HG03469 (cell line): ENCODE data around the gene BMP10.

ENCODE experiments used
- ATAC-seq: cut with Tn5 transposase; IDR thresholded peaks from one replicate; pipeline ENCODE4 v1.9.1; 2021; ENCODE audit warnings: mild to moderate bottlenecking, moderate library complexity, moderate number of reproducible peaks; ENCODE audit not compliant: unreplicated experiment

Gene BMP10

GRCh38 chr2:68871159-68871764 lies at the start of gene BMP10:
BMP10 (minus strand) TSS chr2:68871397; CDS start chr2:68871358, 39 bp downstream.
- ATAC-seq = no peak

GRCh38 chr2:68920481-68921170 lies 49.4 kb upstream of the BMP10 start:
- ATAC-seq = no peak

GRCh38 chr2:68918497-68918896 lies 47.3 kb upstream of the BMP10 start:
- ATAC-seq = no peak

- no peak for ATAC-seq
Observed at GRCh38 chr2:68917034-68917718, 46.0 kb upstream of the BMP10 start.

- no peak for ATAC-seq
Observed at GRCh38 chr2:68916226-68916625, 45.0 kb upstream of the BMP10 start.

GRCh38 chr2:68915393-68915792 lies 44.2 kb upstream of the BMP10 start:
- ATAC-seq = no peak

- ATAC-seq = no peak
Observed at GRCh38 chr2:68913359-68913758, 42.2 kb upstream of the BMP10 start.

GRCh38 chr2:68912732-68913131 lies 41.5 kb upstream of the BMP10 start:
- no peak for ATAC-seq

- ATAC-seq = no peak
Observed at GRCh38 chr2:68912111-68912510, 40.9 kb upstream of the BMP10 start.

GRCh38 chr2:68911709-68912108 lies 40.5 kb upstream of the BMP10 start:
- ATAC-seq = no peak

- no peak for ATAC-seq
Observed at GRCh38 chr2:68911246-68911645, 40.0 kb upstream of the BMP10 start.

- no peak for ATAC-seq
Observed at GRCh38 chr2:68909793-68910674, 38.8 kb upstream of the BMP10 start.

- ATAC-seq = peak; percentile 93
Observed at GRCh38 chr2:68908392-68908970, 37.3 kb upstream of the BMP10 start.

- peak; percentile 3 for ATAC-seq
Observed at GRCh38 chr2:68907920-68908253, 36.7 kb upstream of the BMP10 start.

- no peak for ATAC-seq
Observed at GRCh38 chr2:68907232-68907919, 36.2 kb upstream of the BMP10 start.

GRCh38 chr2:68906716-68907115 lies 35.5 kb upstream of the BMP10 start:
- no peak for ATAC-seq

GRCh38 chr2:68905116-68905515 lies 33.9 kb upstream of the BMP10 start:
- ATAC-seq = no peak

GRCh38 chr2:68901561-68901960 lies 30.4 kb upstream of the BMP10 start:
- no peak for ATAC-seq

- ATAC-seq = no peak
Observed at GRCh38 chr2:68901199-68901514, 30.0 kb upstream of the BMP10 start.

GRCh38 chr2:68900496-68901198 lies 29.4 kb upstream of the BMP10 start:
- no peak for ATAC-seq
